ENCODE data around the gene LRRC18.
A peak's percentile ranks its signal among the peaks of the same experiment; 100 is the strongest.

Gene LRRC18

DNA sequence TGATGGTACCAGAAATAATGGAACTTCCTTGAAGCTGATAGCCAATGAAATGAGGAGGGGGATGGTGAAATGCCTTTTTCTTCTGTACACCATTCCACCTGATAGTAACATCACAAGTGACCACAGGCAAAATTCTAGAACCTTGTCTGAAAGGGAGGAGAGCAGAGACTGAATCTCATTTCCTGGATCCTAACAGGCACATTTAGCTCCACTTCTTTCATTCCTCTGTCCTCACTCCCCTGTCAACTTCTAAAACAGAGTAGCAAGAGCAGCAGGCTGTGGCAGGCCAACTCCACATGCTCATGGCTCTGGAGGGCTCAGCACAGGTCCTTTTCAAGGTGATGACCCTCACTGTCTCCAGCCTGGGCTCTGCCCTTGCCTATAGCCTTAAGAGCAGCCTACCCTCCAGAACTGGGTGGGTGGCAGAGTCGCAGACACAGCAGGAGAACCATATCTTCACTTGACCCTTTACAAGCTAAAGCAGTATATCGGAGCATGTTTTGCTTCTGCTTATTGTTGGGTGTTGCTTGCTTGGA, at the start of gene LRRC18:
TSS of gene LRRC18 (minus strand) at position 51 of the 536 bp plus-strand sequence. CDS start 25,685 bp downstream, outside the sequence.
- no peak for DNase-seq (ENCODE audit: low spot score)

DNA sequence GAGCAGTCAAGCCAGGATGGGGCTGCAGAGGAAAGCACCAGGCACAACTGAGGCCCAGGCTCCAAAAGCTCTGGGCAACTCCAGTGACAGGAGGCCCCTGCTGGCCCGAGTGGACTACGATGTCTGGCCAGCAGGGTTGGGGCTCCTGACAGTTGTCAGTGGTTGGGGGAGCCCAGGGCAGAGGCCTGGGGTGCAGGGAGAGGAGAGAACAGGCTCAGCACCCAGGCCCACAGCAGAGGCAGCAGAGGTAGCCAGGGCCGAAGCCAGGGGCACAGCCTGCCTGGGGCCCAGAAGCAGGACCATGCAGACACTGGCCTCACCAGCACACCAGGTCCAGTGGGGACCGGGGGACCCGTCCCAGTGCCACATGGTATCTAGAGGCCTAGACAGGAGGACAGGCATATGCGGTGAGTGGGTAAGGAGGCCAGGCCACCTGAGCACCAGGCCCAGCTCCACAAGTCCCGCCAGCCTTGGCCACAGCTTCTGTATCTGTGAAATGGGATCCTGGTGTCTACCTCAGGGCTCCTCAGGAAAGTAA, 46.0 kb upstream of the LRRC18 start:
- DNase-seq (ENCODE audit: low spot score): no peak

DNA sequence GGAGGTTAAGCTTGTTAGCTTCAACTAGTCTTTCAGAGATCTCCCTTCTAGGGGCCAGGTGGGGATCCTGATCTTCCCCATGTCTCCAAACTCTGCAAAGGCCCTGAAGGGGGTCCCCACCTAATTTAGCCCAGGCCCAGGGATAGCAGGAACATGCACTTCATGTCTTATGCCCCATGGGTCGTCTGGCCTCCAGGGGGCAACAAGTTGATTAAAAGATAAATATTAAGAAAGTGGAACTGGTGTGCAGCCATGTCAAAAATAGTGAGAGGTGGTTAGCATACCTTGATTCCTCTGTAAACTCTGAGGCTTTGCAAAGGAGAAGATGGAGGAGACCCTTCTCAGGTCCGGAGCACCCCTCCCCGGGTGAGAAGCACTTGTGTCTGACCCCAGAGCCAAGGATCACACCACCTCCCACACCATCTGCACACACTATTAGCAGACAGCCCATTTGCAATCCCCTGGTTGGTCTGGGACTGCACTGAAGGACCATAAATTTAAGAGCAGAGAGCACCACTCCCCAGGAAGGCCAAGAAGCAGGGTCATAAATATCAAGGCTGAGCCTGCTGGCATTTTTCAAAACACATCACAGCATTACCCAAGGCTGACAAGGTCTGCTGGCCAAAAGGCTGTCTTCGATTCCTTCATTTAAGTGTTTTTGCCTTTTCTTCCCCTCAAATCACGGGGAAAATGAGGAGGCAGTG, 44.2 kb upstream of the LRRC18 start:
- DNase-seq (ENCODE audit: low spot score): no peak

DNA sequence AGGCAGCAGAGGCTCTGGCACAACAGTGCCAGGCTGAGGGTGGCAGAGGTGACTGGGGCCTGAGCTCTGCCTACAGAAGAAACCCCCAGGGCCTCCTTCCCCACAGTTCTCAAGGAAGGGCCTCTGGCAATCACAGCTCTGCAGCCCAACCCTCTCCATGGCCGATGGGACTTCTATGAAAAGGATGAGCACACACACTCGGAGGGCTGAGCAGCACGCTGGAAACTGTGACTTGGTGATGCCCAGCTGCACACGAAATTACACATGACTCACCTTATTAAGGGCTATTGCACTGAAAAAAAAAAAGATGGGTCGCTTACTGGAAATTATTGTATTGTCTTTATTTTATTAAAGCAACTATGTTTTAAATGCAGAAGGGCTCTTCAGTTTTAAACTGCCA, 42.9 kb upstream of the LRRC18 start:
- no peak for DNase-seq (ENCODE audit: low spot score)

DNA sequence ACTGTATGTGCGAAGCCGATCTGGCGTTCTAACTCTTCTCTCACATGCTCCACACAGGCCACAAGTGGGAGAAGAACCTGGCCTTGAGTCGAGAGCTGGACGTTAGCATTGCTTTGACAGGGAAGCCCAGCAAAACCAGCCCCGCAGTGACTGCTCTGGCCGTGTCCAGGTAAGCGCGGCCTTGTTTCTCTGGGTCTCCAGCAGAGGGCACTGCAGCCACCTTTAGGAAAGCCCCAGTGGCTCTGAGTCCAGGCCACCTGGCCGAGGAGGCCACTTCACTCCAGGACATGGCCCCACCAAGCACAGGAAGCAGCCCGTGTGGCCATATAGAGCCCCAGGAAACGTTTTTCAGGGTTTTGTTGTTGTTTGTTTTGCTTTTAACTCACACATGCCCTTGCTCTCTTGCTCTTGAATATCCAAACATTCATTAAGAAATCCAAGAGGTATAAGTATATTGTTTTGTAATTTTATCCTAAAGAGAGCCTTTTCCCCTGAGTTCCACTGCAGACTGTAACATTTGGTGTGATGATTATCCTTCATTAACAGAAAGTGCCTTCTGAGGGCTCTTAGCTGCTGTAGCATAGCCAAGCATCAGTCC, 41.8 kb upstream of the LRRC18 start:
- peak; percentile 50 for DNase-seq (ENCODE audit: low spot score)

DNA sequence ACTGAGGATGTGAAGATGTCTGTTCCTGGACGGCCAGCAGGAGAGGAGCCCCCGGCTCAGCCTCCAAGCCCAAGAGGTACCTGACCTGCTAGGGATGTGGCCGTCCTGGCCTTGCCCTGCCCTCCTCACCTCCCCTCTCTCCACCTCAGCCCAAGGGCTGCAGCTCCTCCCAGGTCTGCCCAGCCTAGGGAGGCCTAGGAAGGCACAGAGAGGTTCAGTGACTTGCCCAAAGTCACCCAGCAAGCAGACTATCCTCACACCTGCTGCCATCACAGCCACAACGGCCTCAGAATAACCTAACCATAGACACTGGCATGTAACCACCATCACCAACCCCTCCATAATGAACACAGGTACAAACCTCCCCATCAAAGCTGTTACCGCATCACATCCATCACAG, 38.7 kb upstream of the LRRC18 start:
- no peak for DNase-seq (ENCODE audit: low spot score)

DNA sequence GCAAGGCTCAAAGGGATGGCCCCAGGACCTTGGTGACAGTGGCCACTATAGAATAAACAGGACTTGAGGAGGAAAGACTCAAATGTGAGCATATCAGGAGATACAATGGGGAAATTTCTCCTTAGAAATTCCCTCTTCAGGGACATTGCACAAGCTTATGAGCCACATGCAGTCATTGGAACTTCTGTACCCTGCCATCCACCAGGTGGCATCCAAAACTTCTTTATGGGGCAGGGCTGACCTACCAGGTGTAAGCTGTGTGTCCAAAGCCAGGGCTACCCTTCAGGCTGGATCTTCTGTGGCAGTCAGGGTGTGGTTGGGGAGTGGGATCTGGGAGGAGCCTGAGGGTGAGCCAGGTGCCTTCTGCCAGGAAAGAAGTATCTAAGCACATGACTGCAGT, 36.6 kb upstream of the LRRC18 start:
- DNase-seq (ENCODE audit: low spot score): no peak

DNA sequence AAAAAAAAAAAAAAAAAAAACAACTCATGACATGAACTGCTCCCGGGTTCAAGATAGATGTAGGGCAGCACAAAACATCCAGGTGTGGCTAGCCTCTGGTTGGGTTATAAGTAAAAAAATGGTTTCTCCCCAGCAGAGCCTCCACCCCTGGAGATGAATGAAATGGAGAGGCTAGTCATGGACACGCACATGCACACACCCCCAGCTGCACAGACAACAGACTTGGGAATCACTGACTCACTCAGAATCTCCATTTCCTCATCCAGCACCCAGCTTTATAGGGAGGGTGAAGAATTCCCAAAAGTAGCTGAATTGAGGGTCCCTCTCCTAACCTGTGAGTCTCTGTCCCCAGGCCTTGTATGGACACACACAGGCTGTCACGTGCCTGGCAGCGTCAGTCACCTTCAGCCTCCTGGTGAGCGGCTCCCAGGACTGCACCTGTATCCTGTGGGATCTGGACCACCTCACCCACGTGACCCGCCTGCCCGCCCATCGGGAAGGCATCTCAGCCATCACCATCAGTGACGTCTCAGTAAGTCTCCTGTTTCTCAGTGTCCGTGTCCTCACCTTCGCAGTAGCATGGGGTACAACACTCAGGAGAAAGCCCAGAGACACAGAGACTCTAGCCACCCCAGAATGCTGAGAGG, 35.0 kb upstream of the LRRC18 start:
- no peak for DNase-seq (ENCODE audit: low spot score)

DNA sequence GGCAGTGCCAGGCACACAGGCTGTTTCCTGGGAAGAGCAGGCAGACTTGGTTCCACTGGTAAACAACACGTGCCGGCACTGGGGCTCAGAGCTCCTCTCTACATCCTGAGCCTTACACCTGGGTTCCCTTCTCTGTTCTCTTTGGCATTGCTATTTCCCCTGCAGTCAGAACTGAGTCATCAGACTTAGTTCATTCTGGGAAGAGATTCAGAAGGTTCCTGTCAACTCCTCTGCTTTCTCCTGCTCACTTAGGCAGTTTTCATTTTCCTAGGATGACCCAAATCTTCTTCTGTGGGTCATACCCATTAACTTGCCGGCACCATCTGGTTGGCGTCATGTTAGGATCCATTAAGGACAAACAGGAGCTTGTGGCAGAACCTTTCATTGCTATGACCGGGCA, 33.4 kb upstream of the LRRC18 start:
- DNase-seq (ENCODE audit: low spot score): no peak

DNA sequence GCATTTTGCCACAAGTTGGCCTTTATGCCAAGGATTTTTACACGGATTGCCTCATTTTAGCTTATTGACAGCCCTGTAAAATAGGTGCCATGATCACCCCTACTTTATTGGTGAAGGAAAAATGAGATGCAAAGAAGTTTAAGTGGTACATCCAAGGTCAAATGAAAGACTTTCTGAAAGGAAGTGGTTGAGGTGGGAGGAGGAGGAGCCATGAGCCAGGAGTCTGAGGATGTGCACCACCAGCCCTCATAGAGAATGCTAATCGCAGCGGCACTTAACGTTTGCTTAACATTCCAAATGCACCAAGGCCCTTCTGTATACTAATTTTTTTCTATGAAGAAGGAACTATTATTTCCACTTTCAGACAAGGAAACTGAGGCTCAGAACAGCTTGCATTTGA, 31.0 kb upstream of the LRRC18 start:
- no peak for DNase-seq (ENCODE audit: low spot score)

DNA sequence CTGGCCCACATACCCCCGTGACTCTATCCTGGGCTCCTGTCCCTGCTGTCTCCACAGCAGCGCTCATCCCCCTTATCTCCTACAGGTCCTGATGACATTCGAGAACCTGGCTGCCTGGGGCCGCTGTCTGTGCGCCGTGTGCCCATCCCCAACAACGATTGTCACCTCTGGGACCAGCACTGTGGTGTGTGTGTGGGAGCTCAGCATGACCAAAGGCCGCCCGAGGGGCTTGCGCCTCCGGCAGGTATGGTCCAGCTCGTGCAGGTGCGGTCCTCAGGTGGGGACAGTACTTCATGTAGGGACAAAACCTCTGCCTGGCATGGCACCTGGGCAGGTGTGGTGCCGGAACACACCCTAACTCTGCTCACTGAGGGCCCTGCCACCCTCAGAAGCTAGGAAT, 30.4 kb upstream of the LRRC18 start:
- DNase-seq (ENCODE audit: low spot score): no peak

DNA sequence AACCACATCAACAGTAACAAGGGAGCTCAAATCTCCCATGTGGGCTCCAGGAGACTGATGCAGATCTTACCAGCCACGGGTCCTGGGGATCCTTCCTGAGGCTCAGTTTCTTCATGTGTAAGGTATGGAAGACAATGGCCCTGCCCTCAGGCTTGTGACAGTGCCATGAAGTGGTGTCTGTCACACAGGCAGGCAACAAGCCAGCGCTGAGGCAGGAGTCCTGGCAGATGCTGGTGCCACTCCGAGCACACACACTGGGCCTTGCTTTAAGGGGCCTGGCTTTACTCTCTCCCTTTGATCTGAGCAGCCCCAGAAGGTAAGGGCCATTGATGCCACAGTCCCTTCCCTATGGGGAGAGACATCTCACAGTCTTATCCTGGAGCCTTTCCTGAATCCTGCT, 28.4 kb upstream of the LRRC18 start:
- DNase-seq (ENCODE audit: low spot score): no peak

DNA sequence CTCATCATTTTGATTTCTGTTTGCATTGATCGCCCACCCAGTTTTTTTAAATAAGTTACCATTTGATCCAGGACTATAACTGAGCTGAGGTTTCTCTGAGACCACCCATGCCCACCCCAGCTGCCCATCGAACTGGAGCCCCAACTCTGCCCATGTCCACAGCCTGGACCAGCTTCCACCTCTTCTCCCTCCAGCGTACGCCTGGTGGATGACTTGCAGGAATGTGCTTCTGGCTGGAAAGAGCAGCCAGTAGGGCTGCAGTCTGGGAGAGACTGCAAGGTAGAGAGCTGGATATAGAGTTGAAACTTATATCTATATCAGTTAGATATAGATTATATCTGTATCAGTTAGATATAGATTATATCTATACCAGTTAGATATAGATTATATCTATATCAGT, 25.8 kb upstream of the LRRC18 start:
- DNase-seq (ENCODE audit: low spot score): no peak

DNA sequence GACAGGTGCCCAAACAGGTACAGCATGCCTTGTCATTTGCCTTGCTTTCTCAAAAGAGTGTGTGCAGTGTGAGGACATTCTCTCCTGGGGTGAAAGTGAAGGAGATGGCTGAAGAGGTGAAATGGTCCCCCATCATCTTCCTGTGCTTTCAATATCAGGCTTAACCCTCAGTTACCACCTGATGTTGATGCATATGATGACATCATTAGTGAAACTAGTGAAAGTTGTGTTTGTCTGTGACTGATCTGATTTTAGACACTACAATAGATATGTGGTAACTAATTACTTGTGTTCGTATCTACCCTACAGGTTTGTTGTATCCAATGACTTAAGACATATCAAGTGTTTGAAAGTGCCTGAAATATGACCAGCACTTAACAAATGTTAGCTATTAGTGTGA, 24.4 kb upstream of the LRRC18 start:
- DNase-seq (ENCODE audit: low spot score): no peak

DNA sequence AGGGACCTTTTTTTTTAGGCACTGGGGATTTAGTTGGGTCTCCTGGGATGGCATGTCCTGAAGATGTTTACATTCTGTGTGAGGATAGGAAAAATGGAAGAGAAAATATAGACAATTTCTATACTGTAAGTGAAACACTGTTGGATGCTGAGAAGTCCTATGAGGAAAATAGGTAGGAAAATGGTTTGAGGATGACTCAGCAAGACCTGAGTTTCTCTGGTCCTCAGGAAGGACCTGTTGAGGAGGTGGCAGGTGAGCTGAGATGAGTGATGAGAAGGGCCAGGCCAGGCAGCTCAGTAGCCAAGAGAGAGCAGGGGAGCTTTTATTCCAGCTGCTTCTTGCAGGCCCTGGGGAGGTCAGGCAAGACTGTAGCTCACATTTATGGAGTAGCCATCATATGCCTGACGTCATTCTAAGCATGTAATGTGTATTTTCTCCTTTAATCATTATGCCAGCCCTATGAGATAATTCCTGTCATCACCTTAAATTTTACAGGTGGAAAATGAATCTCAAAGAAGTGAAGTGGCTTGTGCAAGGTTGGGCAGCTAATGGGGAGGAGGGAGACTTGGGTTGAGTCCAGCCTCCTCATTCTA, 19.1 kb upstream of the LRRC18 start:
- no peak for DNase-seq (ENCODE audit: low spot score)

DNA sequence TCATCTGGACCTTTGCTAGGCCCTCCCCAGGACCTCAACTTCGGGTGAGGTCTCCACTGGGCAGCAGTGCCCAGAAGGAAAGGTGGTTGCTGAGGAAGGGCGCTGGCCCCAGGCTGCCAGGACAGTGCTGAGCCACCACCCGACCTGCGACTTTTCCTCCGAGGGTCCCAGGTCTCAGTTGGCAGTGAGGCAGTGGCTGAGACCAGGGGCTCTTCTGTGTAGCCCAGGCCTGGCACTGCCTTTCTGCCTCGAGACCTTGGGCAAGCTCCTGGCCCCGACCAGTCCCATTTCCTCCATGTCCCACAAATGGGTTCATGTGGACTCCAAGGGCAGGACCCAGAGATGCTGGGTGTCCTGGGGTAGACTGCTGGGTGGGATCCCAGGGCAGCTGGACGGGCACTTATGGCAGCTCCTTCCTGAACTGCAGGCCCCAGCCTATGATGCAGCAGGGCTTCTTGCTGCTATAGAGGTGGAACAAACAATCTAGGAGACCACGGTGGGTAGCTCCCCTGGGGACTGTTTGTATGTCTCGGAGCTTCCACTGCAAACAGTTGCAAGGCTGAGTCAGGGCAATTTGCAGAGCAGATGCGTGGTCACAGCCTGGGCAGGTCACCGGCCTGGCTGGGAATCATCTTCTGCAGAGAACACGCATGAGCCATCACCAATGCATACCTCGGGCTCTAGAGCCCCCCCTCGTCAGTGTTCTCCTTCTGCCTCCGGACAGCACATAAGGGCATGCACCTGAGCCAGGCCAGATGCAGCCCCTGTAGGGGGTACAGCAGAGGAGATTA, 17.9 kb upstream of the LRRC18 start:
- no peak for DNase-seq (ENCODE audit: low spot score)

DNA sequence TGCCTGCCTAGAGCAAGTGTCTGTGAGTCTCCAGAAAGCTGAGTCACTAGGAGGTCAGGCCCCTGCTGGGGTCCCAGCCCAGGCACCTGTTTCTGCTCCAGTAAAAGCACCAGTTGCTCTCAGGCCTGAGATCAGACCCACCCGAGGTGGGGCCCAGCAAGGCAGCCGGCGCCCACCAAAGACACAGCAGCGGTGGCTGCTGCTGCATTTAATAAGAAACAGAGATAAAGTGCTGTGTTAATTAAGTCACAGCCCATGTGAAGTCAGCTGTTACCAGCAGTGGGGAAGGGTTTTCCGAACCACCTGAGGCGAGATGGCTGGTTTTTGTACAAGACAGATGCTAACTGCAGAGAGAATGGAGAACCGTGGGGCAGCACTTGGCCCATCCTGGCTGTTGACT, 12.1 kb upstream of the LRRC18 start:
- no peak for DNase-seq (ENCODE audit: low spot score)

DNA sequence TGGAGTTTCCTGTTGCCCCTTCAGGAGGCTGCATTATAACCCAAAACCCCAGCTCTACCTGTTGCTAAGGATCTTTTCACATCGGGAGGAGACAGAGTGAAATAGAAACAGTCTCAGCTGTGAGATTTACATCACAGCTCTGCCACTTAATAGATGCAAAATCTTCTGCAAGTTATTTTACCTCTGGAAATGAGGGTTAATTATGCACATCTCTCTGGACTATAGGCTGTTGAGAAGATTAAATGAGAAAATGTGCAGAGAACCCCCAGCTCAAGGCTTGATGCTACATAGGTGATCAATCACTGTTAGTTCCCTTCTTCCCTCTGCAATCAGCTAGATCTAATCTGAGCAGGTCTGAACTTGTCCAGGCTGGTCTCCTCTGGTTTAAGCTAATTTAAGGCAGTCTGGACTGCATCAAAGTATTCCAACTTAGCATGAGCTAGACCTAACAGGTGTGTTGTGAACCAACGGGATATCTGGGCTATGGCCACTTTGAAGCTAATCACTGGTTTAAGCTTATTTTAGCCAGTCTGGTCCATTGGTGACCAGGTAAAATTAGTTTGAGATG, 8.9 kb upstream of the LRRC18 start:
- DNase-seq (ENCODE audit: low spot score): no peak

DNA sequence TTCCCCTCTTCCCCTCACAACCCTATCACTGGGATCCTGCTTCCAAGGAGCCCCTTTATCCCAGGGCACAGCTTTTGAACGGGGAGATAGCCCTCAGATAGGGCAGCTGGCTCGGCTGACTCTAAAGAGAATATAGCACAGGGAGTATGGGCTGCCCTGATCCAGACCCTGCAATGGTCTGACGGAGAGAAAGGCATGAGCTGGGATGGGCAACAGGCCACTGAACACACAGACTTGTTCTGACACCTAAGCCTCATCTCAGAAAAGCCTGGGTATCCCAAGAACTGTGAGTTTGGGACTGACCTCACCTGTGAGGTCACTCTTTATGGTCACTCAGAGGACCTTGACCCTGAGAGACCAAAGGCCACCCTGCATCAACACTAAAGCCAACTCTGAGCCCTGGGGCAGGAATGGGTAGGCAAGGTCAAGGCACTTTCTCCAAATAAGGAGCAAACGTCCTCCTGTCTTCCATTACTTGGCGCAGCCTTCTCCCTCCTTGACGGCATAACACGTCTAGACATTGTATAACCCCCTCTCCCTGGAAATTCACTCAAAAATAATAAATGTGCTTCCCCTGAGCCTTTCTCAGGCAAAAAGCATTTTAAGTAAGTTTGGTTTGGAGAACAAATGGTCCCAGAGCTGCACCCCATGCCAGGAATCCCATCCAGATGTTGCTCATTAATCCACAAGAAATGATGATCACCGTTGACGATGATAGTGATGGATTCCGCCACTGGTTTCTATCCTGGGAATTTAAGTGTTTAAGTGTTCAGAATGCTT, 8.2 kb upstream of the LRRC18 start:
- DNase-seq (ENCODE audit: low spot score): no peak

DNA sequence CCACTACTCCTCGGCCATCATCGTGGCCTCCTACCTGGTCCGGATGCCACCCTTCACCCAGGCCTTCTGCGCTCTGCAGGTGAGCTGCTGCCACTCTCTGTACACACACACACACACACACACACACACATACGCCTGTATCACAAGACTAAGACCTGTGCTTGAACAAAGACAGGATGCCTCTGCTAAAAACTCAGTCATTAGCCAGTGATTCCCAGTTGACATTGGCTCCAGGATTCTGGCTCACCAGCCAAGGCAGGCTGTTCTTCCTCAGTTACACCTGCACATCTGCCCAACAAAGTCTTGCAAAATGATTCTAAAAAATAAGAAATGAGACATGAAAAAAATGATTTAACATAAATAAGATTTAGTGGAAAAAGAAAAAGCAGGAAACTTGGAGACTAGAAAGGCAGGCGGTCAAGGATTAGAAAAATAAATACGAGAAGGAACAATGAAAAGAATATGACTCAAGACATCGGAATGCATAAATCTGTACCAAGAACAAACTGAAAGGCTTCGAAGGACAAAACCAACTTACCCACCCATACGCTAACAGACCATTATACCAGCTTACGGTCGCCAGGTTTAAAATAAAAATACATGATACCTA, 7.4 kb upstream of the LRRC18 start:
- no peak for DNase-seq (ENCODE audit: low spot score)
